ENCODE data around the gene TCHP. TPM values are rescaled to one million over a fixed set of nuclear protein-coding genes. Genes with fewer than 3 reads are reported as not detected.

TCHP gene
- total RNA-seq, 2 donors from 2014 or later, result 26.1 to 31.9 TPM

DNA sequence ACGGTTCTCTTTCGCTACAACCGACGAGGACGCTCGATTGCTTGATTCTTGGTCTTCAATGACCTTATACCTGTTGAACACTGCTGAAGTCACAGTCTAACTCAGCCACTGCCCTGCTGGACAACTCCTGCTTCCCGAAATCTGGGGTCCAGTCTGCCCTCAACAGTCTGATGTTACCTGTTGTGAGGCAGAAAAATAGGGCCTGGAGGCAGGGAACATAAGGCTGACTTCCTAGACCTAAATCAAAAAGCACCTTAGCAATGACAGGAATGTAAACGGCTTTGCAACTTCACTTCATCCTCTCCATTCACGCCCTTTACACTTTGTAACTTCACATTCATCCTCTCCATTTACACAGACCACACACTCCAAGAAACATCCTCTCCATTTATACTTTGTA, 19.1 kb upstream of the TCHP start:
- no peaks in the 10 kb centered on the region for H3K27me3 ChIP-seq (ENCODE audit: control insufficient read depth, insufficient read depth, low read length, poor library complexity, severe bottlenecking)
- Mint-ChIP-seq H3K9me3 (no peaks in the 10 kb centered on the region), H3K36me3 (ENCODE audit: low read depth) (no peaks in the 10 kb centered on the region), H3K4me3 (peak overlapping the region; percentile 91), H3K27ac (peak overlapping the region; percentile 94), H3K27me3 (ENCODE audit: insufficient read depth) (no peaks in the 10 kb centered on the region), H3K4me1 (peaks cover 42% of the 10 kb centered on the region)
- H3K9ac ChIP-seq (ENCODE audit: extremely low read depth, low read length, poor library complexity, severe bottlenecking), result no peak overlapping the region
- peaks cover 4% of the 10 kb centered on the region for H3K4me1 ChIP-seq (ENCODE audit: control insufficient read depth, insufficient read depth, low read length)
- no peaks in the 10 kb centered on the region for H3K9me3 ChIP-seq (ENCODE audit: control insufficient read depth, low read length)
- TF ChIP-seq, protein P1, sequence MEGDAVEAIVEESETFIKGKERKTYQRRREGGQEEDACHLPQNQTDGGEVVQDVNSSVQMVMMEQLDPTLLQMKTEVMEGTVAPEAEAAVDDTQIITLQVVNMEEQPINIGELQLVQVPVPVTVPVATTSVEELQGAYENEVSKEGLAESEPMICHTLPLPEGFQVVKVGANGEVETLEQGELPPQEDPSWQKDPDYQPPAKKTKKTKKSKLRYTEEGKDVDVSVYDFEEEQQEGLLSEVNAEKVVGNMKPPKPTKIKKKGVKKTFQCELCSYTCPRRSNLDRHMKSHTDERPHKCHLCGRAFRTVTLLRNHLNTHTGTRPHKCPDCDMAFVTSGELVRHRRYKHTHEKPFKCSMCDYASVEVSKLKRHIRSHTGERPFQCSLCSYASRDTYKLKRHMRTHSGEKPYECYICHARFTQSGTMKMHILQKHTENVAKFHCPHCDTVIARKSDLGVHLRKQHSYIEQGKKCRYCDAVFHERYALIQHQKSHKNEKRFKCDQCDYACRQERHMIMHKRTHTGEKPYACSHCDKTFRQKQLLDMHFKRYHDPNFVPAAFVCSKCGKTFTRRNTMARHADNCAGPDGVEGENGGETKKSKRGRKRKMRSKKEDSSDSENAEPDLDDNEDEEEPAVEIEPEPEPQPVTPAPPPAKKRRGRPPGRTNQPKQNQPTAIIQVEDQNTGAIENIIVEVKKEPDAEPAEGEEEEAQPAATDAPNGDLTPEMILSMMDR (conservative IDR thresholded peaks at IDR 0.05), result no peak
- DNase-seq, result no peak
- WGBS, 2 experiments (ENCODE audit: insufficient coverage in 1 of 2, insufficient read length in 1 of 2), result 2 to 7% methylated on average over 8 to 9 of the region's 9 CpGs
- H3K36me3 ChIP-seq (ENCODE audit: control insufficient read depth, insufficient read depth, low read length), result no peaks in the 10 kb centered on the region
- H3K4me3 ChIP-seq (ENCODE audit: low read length), result peak overlapping the region; percentile 82
- no peak overlapping the region for H3K27ac ChIP-seq (ENCODE audit: low read depth, low read length)

DNA sequence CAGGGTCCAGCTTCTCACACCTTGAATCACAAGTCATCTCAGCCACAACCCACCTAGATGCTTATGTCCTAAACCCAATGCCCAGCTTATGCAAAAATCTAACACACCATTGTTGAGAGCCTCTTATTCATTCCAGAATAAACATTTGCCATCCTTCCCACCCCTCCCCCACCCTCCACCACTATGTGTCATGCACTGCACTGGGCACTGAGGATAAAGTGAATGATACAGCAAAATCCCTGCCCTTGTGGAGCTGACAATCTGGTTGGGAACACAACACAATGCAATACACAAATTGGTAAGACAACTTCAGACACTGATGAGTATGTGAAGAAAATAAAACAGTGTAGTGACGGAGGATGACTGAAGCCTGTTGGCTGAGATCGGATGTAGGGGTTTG, 18.3 kb upstream of the TCHP start:
- Histone ChIP-seq H3K36me3 (ENCODE audit: control insufficient read depth, insufficient read depth, low read length) (no peaks in the 10 kb centered on the region), H3K9ac (ENCODE audit: extremely low read depth, low read length, poor library complexity, severe bottlenecking) (no peak overlapping the region), H3K4me1 (ENCODE audit: control insufficient read depth, insufficient read depth, low read length) (peaks cover 4% of the 10 kb centered on the region), H3K27me3 (ENCODE audit: control insufficient read depth, insufficient read depth, low read length, poor library complexity, severe bottlenecking) (no peaks in the 10 kb centered on the region), H3K9me3 (ENCODE audit: control insufficient read depth, low read length) (no peaks in the 10 kb centered on the region), H3K4me3 (ENCODE audit: low read length) (no peak overlapping the region), H3K27ac (ENCODE audit: low read depth, low read length) (no peak overlapping the region)
- Mint-ChIP-seq H3K9me3 (no peaks in the 10 kb centered on the region), H3K27me3 (ENCODE audit: insufficient read depth) (no peaks in the 10 kb centered on the region), H3K4me1 (peaks cover 42% of the 10 kb centered on the region), H3K27ac (peak overlapping the region; percentile 94), H3K4me3 (no peak overlapping the region), H3K36me3 (ENCODE audit: low read depth) (no peaks in the 10 kb centered on the region)
- WGBS, 2 experiments (ENCODE audit: insufficient coverage in 1 of 2, insufficient read length in 1 of 2), result 87 to 94% methylated on average over 2 of the region's 2 CpGs
- TF ChIP-seq, protein P1 (conservative IDR thresholded peaks at IDR 0.05), result no peak
- peak; percentile 80 for DNase-seq

DNA sequence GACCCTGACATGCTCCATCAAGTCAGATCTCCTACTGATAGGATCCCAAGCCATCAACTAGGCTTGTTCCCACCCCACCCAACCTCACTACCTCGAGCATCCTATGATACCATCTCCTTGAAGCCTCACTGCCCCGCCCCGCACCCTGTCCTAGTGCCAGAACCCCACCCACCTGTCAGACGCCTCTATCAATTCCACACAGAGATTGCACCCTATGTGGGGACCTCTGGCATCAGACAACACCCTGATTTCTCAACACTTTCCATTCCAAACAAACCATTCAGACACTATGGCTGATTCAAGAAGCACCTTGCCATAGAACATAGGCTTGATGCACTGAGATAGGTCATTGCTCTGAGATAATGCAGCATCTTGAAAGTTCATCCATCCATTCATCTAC, 16.6 kb upstream of the TCHP start:
- TF ChIP-seq, protein P1 (conservative IDR thresholded peaks at IDR 0.05), result no peak
- Mint-ChIP-seq H3K4me3 (no peak overlapping the region), H3K4me1 (peaks cover 27% of the 10 kb centered on the region), H3K27me3 (ENCODE audit: insufficient read depth) (no peaks in the 10 kb centered on the region), H3K36me3 (ENCODE audit: low read depth) (no peaks in the 10 kb centered on the region), H3K27ac (no peak overlapping the region), H3K9me3 (no peaks in the 10 kb centered on the region)
- no peak for DNase-seq
- WGBS, 2 experiments (ENCODE audit: insufficient coverage in 1 of 2, insufficient read length in 1 of 2), result 90 to 94% methylated on average over 2 to 4 of the region's 4 CpGs
- Histone ChIP-seq H3K9ac (ENCODE audit: extremely low read depth, low read length, poor library complexity, severe bottlenecking) (no peak overlapping the region), H3K9me3 (ENCODE audit: control insufficient read depth, low read length) (no peaks in the 10 kb centered on the region), H3K36me3 (ENCODE audit: control insufficient read depth, insufficient read depth, low read length) (no peaks in the 10 kb centered on the region), H3K27me3 (ENCODE audit: control insufficient read depth, insufficient read depth, low read length, poor library complexity, severe bottlenecking) (no peaks in the 10 kb centered on the region), H3K27ac (ENCODE audit: low read depth, low read length) (no peak overlapping the region), H3K4me3 (ENCODE audit: low read length) (no peak overlapping the region), H3K4me1 (ENCODE audit: control insufficient read depth, insufficient read depth, low read length) (peaks cover 4% of the 10 kb centered on the region)
